Globus pallidus (tissue), 1 donor: Measurements from ENCODE around the gene SUN1.
"Not testable (repeated sequence)": the region's sequence is repeated elsewhere in the genome, so short reads cannot be mapped to it uniquely, and the experiment has no call there.

Source experiments
- DNase-seq: peaks from one replicate; pipeline ENCODE4 v3.0.0-alpha.2; 2015; ENCODE audit warnings: low spot score

SUN1 gene, protein sequence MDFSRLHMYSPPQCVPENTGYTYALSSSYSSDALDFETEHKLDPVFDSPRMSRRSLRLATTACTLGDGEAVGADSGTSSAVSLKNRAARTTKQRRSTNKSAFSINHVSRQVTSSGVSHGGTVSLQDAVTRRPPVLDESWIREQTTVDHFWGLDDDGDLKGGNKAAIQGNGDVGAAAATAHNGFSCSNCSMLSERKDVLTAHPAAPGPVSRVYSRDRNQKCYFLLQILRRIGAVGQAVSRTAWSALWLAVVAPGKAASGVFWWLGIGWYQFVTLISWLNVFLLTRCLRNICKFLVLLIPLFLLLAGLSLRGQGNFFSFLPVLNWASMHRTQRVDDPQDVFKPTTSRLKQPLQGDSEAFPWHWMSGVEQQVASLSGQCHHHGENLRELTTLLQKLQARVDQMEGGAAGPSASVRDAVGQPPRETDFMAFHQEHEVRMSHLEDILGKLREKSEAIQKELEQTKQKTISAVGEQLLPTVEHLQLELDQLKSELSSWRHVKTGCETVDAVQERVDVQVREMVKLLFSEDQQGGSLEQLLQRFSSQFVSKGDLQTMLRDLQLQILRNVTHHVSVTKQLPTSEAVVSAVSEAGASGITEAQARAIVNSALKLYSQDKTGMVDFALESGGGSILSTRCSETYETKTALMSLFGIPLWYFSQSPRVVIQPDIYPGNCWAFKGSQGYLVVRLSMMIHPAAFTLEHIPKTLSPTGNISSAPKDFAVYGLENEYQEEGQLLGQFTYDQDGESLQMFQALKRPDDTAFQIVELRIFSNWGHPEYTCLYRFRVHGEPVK

DNA sequence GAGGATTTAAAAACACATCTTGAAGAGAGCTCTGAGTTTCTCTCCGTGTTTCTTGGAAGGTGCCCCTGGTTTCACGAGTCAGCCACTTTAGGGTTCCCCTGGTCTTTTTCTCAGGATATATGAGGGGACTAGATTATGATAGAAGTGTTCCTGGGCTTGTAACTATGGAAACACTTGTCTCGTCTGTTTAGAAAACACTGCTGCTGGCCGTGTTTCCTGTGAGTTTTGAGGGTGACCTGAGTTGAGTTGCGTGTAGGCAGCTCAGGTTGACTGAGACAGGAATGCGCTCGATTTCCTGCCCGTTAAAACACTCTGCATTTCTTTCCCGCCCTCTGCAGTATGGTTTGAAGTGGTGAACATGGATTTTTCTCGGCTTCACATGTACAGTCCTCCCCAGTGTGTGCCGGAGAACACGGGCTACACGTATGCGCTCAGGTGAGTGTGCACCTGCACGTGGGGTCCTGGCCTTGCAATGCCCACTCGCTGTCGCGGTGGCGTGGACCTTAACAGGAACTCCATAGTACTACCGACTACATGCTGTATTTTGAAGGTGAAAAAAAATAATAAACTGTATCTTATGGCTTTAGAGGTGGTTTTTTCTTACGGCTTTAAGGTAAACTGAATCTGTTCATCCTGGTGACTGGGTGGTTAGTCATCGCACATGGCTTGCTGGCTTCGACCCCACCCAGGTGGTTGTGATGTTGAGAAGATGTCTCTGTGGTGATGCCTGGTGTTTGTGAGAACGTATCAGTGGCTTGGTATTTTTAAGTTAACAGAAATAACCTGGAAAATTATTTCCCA, at the start of gene SUN1:
TSS of gene SUN1 (plus strand) at position 310 of the 801 bp plus-strand sequence. CDS start at position 359, 49 bp downstream.
- no peak for DNase-seq

GRCh38 chr7:782718-783449, 49.4 kb upstream of the SUN1 start:
- no peak for DNase-seq

GRCh38 chr7:783556-784490, 48.5 kb upstream of the SUN1 start:
- no peak for DNase-seq

GRCh38 chr7:784971-785370, 47.3 kb upstream of the SUN1 start:
- DNase-seq = no peak

DNA sequence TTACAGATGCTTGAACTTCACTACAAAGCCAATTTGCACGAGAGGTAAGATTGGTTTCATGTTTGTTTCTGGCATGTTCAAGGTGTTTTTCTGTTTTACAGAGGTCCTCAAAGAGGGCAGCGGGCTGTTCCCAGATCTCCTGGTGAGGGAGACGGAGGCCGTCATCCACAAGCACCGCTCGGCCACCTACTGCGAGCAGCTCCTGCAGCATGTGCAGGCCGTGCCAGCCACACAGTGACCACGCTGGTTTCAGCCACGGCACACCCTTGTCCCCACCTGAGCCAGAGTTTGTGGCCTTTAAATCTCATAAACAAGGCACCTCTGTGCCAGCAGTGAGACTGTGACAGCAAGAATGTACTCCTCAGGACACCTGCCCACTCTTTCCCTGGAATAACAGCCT, 46.9 kb upstream of the SUN1 start:
- no peak for DNase-seq

- peak; percentile 41 for DNase-seq
Observed at GRCh38 chr7:786472-787255, 45.6 kb upstream of the SUN1 start.

- no peak for DNase-seq
Observed at GRCh38 chr7:787332-788240, 44.7 kb upstream of the SUN1 start.

GRCh38 chr7:791519-791918, 40.8 kb upstream of the SUN1 start:
- peak; percentile 54 for DNase-seq

DNA sequence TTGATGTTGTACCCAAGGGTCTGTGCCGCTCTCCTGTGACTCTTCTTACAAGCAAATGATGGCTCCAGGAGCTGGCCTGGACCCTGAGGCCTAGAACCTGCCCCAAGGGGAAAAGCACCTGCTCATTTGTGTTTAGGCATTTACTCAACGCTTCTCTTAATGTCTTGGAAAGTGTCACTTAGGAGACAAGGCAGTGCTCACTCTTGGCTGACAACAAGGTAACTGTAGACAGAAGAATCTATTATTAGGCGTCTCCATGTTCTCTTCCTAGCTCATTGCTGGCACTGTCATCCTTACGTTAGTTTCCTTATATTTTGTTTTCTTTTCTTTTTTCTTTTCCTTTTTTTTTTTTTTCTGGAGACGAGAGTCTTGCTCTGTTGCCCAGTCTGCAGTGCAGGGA, 38.1 kb upstream of the SUN1 start:
- DNase-seq = no peak

GRCh38 chr7:794671-795329, 37.5 kb upstream of the SUN1 start:
- no peak for DNase-seq

DNA sequence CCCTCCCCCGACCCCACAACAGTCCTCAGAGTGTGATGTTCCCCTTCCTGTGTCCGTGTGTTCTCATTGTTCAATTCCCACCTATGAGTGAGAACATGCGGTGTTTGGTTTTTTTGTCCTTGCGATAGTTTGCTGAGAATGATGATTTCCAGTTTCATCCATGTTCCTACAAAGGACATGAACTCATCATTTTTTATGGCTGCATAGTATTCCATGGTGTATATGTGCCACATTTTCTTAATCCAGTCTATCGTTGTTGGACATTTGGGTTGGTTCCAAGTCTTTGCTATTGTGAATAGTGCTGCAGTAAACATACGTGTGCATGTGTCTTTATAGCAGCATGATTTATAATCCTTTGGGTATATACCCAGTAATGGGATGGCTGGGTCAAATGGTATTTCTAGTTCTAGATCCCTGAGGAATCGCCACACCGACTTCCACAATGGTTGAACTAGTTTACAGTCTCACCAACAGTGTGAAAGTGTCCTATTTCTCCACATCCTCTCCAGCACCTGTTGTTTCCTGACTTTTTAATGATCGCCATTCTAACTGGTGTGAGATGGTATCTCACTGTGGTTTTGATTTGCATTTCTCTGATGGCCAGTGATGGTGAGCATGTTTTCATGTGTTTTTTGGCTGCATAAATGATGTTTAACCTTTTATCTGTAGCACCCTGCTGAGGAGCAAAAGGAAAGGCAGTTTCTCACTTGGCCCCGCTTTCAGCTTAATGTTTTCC, 35.7 kb upstream of the SUN1 start:
- DNase-seq = not testable (repeated sequence)

- no peak for DNase-seq
Observed at GRCh38 chr7:798921-799470, 33.3 kb upstream of the SUN1 start.

GRCh38 chr7:800692-801091, 31.6 kb upstream of the SUN1 start:
- DNase-seq = no peak

- not testable (repeated sequence) for DNase-seq
Observed at GRCh38 chr7:801351-801750, 30.9 kb upstream of the SUN1 start.

- no peak for DNase-seq
Observed at GRCh38 chr7:801940-802381, 30.3 kb upstream of the SUN1 start.

GRCh38 chr7:802500-803242, 29.6 kb upstream of the SUN1 start:
- no peak for DNase-seq
